D341Med (cell line): ENCODE results near the gene UBR2.
"Not testable (repeated sequence)": the region's sequence is repeated elsewhere in the genome, so short reads cannot be mapped to it uniquely, and the experiment has no call there.

Experiments used
- DNase-seq: peaks from one replicate; pipeline ENCODE4 v3.0.0; 2012; ENCODE audit warnings: low spot score

The UBR2 gene

DNA sequence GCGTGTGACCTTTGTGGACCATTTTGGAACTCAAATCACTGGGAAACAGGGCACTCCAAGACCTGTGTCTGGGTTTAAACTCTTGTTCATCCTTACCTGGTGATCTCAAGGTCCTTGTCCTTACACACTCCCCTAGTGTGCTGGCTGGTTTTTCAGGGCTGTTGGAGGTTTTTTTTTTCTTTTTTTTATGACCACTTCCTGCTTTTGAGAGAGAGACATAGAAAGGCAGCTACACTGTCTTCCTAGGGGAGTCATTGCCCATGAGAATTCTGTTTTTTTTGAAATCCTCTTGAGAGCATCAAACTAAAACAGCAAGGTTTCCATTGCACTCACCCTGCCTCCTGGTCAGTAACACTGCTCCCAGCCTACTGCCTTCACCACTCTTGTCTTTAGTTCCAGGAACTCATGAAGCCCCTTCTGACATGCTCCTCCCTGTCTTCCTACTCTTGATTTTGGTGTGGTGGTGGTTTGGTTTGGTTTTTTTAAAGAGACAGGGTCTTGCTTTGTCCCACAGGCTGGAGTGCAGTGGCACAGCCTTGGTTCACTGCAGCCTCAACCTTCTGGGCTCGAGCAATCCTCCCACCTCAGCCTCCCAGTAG, 130.0 kb downstream of the UBR2 start:
- no peak for DNase-seq

GRCh38 chr6:42694586-42694985, 130.8 kb downstream of the UBR2 start:
- DNase-seq, result no peak

GRCh38 chr6:42696526-42697267, 132.9 kb downstream of the UBR2 start:
- no peak for DNase-seq

DNA sequence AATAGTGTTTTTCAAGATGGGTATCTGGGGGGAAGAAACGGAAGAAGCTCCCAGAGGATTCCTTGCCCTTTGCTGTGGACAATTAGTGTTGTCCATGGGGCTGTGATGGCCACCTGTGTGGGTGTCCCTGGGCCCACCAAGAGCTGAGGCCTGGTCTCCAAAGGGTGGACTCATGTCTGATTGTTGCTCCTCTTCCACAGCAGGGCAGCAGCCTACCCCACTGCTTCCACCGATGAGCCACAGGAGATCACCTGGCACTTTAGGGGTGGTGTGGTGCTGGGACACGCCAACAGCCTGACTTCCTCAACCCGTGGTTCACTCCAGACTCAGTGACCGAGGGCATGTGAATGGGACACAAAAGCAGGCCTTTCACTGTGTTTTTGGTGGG, 133.4 kb downstream of the UBR2 start:
- no peak for DNase-seq

DNA sequence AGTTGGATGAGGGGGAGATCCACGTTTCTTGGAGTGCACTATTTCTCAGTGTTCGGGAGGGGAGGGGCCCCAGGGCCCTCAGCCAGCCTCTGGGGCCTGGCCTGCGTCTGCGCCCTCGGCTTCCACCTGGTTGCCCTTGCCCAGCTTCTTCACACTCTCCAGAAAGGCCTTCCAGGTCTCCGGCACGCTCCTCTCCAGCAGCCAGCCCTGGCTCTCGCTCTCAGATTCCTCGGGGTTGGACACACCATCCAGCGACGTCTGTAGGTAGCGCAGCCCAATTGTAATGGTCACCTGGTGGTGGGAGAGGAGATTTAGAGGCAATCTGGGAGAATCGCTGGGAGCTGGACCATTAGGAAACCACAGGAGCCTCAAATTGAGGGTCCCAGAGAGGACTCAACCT, 134.4 kb downstream of the UBR2 start:
- no peak for DNase-seq

DNA sequence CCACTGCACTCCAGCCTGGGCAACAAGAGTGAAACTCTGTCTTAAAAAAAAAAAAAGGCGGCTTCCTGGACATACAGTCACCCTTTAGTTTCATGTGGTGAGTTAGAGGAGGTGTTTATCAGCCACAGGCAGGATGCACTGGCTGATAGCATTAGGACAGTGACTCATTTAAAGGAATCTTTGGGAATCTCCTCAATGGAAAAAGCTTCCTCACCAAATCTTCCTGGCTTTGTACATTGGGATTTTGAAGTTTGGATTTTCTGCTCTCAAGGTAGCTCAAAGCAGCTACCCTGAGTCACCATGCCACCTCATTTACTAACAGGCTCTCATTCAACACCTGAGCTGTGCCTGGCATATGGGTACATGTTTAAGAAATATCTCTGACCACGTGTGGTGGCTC, 138.4 kb downstream of the UBR2 start:
- no peak for DNase-seq

DNA sequence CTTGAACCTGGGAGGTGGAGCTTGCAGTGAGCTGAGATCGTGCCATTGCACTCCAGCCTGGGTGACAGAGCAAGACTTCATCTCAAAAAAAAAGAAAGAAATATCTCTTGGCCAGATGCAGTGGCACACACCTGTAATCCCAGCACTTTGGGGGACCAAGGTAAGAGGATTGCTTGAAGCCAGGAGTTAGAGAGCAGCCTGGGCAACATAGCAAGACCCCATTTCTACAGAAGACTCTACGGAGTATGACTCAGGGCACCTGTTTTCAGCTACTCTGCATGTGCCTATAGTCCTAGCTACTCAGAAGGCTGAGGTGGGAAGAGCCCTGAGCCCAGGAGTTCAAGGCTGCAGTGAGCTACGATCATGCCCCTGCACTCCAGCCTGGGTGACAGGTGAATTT, 139.0 kb downstream of the UBR2 start:
- not testable (repeated sequence) for DNase-seq

DNA sequence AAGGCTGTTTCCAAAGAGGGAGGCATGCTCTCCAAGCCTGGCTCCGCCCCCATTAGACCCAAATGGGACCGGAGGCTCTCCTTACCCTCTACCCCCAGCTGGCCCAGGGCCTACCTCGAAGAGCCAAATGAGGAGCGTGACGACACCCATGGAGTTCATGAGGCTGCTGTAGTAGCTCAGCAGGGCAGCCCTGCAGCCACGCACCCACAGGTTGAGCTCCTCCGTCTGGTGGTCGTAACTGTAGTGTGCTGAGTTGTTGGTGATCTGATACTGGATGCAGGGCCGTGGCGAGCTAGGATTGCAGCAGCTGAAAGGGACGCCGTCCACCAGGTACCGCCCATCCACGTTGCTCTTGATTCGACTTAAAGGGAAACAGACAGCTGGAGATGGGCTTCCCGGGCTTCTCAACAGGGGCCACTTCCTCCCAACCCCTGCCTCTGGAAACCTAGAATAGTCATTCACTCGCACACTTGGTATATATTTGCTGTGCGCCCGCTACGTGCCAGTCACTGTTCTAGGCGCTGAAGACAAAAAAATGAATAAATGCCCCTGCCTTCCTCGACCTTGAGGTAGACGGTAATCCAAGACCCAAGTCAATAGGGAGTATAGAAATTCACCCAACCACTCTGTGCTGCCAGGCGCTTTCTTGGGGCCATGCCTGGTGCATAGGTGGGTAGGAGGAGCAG, 140.6 kb downstream of the UBR2 start:
- no peak for DNase-seq

DNA sequence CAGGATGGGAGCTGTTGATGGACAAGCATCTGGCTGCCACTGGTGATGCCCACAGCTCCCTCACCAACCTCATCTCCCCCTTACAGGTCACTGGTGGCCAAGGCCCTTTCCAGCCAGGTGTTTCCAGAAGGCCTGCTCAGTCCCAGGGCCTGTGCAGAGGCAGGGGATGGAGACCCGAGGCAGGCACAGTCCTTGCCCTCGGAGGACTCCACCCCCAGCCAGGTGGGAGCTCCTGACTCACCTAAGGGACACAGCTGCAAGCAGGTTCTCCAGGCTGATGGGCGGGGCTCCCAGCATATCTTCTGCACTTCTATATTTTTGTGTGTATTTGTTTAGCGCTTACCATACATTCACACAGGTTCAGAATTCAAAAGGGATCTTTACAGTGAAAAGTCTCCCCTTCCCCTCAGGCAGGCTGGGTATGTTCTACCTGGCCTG, 141.1 kb downstream of the UBR2 start:
- DNase-seq, result no peak

DNA sequence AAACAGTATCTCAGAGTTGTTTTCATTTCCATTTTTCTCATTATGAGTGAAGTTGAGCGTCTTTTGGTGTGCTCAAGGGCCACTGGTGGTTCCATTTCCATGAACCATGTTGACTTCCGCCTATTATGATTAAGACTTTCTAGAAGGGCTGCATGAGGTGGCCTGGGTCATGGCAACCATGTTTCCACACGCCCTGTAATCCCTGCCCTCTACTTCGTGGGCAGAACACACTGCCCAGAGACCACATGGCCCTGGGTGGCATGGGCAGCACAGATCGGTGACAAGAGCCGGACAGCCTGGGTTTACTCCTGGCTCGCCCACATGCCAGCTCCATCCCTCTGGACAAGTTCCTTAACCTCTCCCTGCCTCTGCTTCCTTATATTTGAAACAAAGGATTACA, 143.8 kb downstream of the UBR2 start:
- DNase-seq, result no peak

DNA sequence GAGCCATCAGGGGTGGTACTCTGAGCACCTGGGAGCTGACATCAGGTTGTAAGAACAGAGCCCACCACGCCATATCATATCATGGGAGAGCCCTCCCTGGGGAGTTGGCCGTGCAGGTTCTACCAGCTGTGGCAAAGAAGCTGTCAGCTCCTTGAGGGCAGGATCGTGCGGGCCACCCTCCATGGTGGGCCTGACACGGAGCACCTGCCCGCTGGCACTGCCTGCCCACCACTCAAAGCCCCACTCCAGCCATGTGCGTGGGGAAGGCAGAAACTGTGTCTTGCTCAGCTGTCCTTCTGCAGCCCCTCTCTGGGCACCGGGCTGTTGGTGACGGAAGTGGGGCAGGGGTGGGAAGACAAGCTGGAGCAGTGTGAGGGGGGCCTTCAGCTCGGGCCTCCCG, 144.3 kb downstream of the UBR2 start:
- DNase-seq, result no peak

DNA sequence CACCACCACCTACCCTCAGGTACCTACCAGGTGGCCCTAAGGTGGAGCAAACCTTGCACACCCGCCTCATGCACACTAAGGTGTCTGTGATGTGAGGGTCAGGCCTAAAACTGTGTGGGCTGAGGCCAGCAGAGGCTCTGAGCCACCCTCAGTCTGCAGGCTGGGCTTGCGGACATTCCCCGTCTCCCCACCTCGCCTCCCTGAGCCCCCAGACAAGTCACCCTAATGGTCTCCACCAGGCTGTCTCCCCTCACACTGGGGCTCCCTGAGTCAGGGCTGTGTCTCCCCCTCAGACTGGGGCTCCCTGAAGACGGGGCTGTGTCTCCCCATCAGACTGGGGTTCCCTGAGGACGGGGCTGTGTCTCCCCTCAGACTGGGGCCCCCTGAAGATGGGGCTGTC, 146.0 kb downstream of the UBR2 start:
- DNase-seq, result no peak

DNA sequence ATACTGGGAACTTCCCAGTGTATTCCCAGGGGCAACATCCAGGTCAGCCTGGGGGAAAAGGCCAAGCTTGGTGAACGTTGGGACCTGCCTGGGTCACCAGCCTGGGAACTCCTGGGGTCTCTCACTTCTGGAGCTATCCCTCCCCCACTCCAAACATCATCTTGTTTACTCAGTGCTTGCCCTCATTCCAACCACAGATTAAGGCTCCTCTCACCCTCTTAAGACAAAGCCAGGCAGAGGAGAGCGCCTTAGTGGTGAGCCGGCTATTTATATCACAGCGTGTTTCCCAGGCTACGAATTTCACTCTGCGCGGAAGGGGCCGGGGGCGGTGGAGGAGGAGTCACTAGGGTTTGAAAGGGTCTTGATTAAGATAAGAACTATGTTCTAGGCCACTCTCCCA, 146.5 kb downstream of the UBR2 start:
- peak; percentile 85 for DNase-seq

- no peak for DNase-seq
Observed at GRCh38 chr6:42711930-42712329, 148.1 kb downstream of the UBR2 start.

GRCh38 chr6:42714098-42714761, 150.4 kb downstream of the UBR2 start:
- no peak for DNase-seq

DNA sequence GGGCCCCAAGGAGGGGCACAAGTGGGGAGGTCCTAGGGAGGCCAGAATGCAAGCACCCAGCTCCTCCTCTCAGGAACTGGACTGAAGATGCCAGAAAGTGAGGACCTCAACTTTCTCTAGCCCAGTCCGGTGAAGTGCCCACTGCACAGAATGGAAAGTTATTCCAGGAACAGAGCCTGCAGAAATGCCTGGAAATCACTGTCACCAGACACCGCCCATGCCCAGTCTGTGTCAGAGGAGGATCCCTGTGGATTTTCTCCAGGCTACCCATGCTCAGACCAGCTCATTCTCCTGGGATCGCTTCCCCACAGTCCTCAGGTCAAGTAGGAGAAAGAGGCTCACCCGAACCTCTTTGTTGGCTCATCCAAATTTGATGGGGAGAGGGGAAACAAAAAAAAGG, 152.0 kb downstream of the UBR2 start:
- DNase-seq, result no peak

DNA sequence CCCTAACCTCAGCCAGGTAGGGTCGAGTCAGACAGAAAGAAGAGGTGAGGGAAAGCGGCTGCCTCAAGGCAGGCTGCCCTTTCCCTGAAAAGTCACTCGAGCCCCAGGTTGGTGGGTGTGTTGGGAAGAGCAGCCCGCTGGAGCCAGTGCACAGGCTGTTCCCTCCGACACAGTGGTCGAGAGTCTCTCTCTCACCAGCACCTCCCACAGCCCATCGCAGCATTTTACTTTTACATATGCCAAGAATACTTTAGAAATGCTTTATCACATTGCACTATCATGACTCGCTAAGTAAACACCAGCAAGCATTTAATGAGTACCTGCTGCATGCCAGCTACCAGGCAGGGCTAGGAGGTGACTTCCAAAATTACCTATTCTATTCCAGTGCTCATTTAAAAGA, 156.9 kb downstream of the UBR2 start:
- DNase-seq, result no peak

- DNase-seq, result no peak
Observed at GRCh38 chr6:42722497-42722896, 158.7 kb downstream of the UBR2 start, which contains the start of gene PRPH2. Gene PRPH2, minus strand, starts transcription at chr6:42722597. Its CDS starts 263 bp downstream, at chr6:42722334.

GRCh38 chr6:42724825-42725224, 161.0 kb downstream of the UBR2 start:
- DNase-seq, result no peak

GRCh38 chr6:42726026-42726425, 162.2 kb downstream of the UBR2 start:
- DNase-seq, result peak; percentile 11

GRCh38 chr6:42726485-42727086, 162.8 kb downstream of the UBR2 start:
- DNase-seq, result peak; percentile 81

DNA sequence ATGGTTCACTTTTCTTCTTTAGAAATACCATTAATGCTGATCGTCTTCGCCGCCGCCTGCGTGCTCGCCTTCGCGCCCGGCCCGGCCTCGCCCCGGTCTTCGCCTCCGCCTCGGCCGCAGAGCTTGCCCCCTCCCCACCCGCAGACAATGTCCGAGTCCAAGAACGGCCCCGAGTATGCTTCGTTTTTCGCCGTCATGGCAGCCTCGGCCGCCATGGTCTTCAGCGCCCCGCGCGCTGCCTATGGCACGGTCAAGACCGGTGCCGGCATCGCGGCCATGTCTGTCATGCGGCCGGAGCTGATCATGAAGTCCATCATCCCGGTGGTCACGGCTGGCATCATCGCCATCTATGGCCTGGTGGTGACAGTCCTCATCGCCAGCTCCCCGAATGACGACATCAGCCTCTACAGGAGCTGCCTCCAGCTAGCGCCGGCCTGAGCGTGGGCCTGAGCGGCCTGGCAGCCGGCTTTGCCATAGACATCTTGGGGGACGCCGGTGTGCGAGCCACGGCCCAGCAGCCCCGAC, 163.3 kb downstream of the UBR2 start:
- DNase-seq, result peak; percentile 21
